Activated CD8-positive, alpha-beta T cell treated with anti-CD3 and anti-CD28 coated beads for 36 hours (primary cell): Measurements from ENCODE around the gene BOLL. TPM values are rescaled to one million over a fixed set of nuclear protein-coding genes. Genes with fewer than 3 reads are reported as not detected.

ENCODE experiments used
- ATAC-seq: fragments of 200-7000 bp; cut with Tn5 transposase; one replicate; pipeline ENCODE4 v1.10.0; 2021; ENCODE audit warnings: mild to moderate bottlenecking, moderate library complexity
- CTCF ChIA-PET: fragments of 350-600 bp; sonication (Branson Sonifier 250); formaldehyde crosslinking; loops from one replicate; lab custom pipeline; 2021; ENCODE audit warnings: antibody characterized with exemption; lab: Charles Lee
- POLR2A ChIA-PET: fragments of 350-600 bp; sonication (Branson Sonifier 250); formaldehyde crosslinking; loops from one replicate; lab custom pipeline; 2021; ENCODE audit warnings: antibody characterized with exemption; lab: Charles Lee
- DNase-seq: peaks from one replicate; pipeline ENCODE4 v3.0.0-alpha.2; 2020
- H3K27ac Mint-ChIP-seq: one replicate; pipeline ENCODE4 v1.8.0; 2021; ENCODE audit warnings: mild to moderate bottlenecking, mixed read lengths
- H3K27me3 Mint-ChIP-seq: one replicate; pipeline ENCODE4 v1.8.0; 2021; ENCODE audit warnings: mixed read lengths
- H3K36me3 Mint-ChIP-seq: one replicate; pipeline ENCODE4 v1.8.0; 2021; ENCODE audit warnings: low read depth, mixed read lengths
- H3K4me1 Mint-ChIP-seq: one replicate; pipeline ENCODE4 v1.8.0; 2021; ENCODE audit warnings: low read depth, mixed read lengths
- H3K4me3 Mint-ChIP-seq: one replicate; pipeline ENCODE4 v1.8.0; 2021; ENCODE audit warnings: mild to moderate bottlenecking, moderate library complexity, mixed read lengths
- H3K9me3 Mint-ChIP-seq: one replicate; pipeline ENCODE4 v1.8.0; 2021; ENCODE audit warnings: mixed read lengths
- intact Hi-C: fragments of 100-400 bp; cut with micrococcal nuclease; formaldehyde crosslinking; loops from one replicate; pipeline ENCODE4 v1.10.0; 2022
- total RNA-seq, 2 experiments: library from RNA; stranded (reverse); gene quantifications; one replicate each; pipeline ENCODE4 v1.2.3, GENCODE V29; 2021
- TF ChIP-seq, protein P1 (sequence below): fragments of 200-600 bp; IDR thresholded peaks from one replicate; pipeline ENCODE4 v1.8.0; 2022; ENCODE audit warnings: antibody characterized with exemption, mild to moderate bottlenecking

BOLL gene
- total RNA-seq, 2 experiments from 2014 or later = not detected

DNA sequence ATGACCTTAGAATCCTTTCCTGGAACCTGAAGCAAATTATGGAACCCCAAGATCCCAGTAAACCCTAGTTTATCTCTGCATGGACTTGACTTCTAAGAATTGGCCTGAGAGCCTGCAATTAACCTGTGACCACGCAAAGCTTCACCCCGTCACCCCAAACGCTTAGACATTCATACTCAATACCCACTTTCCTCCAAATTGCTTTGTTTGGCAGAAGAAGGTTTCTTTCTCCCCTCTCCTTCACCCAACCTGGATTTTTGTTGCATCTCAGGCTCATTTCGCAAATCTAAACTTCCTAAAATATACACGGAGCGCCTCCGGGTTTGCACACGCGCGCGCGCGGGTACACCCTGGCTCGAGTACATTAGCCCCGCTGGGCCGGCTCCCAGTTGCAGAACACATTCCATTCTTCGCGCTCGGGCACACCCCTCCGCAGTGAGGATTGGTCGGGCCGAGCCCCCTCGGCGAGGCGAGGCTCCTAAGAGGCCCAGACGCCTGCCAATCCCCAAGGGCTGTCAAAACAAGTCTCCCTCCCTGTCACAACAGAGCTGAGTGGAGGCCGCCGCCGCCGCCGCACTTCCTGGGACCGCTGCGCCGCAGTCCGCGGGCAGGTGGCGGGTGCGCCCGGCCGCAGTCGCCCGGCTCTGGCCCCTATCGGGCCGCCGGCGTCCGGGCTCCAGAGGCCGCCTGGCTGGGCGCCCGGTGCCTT lies 19.1 kb upstream of the BOLL start, which contains the start of gene PLCL1:
Gene PLCL1, plus strand, starts transcription at position 545 of the 709 bp plus-strand sequence.
- peaks cover 40% of the 10 kb centered on the region for H3K4me1 Mint-ChIP-seq
- peak within 1 kb of the TSS; percentile 71 for H3K27ac Mint-ChIP-seq
- ATAC-seq (peak; percentile 99), DNase-seq (peak; percentile 93)
- peak within 1 kb of the TSS; percentile 85 for H3K4me3 Mint-ChIP-seq
- CTCF ChIA-PET = interaction anchor here (0.8 to 3.2 kb wide), 8 partner anchors 11 to 492 kb away, joined by 3 to 18 read pairs (median 4); no protein-coding TSS in a partner anchor
- no peaks in the 10 kb centered on the region for H3K9me3 Mint-ChIP-seq
- TF ChIP-seq, protein P1, sequence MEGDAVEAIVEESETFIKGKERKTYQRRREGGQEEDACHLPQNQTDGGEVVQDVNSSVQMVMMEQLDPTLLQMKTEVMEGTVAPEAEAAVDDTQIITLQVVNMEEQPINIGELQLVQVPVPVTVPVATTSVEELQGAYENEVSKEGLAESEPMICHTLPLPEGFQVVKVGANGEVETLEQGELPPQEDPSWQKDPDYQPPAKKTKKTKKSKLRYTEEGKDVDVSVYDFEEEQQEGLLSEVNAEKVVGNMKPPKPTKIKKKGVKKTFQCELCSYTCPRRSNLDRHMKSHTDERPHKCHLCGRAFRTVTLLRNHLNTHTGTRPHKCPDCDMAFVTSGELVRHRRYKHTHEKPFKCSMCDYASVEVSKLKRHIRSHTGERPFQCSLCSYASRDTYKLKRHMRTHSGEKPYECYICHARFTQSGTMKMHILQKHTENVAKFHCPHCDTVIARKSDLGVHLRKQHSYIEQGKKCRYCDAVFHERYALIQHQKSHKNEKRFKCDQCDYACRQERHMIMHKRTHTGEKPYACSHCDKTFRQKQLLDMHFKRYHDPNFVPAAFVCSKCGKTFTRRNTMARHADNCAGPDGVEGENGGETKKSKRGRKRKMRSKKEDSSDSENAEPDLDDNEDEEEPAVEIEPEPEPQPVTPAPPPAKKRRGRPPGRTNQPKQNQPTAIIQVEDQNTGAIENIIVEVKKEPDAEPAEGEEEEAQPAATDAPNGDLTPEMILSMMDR = no peak
- H3K27me3 Mint-ChIP-seq = peaks cover 8% of the 10 kb centered on the region
- intact Hi-C loops = loop anchor here (5.0 kb wide), 1 partner anchor 248 kb away; no protein-coding TSS in a partner anchor
- H3K36me3 Mint-ChIP-seq = no peaks in the 10 kb centered on the region
- POLR2A ChIA-PET = no interaction called here

DNA sequence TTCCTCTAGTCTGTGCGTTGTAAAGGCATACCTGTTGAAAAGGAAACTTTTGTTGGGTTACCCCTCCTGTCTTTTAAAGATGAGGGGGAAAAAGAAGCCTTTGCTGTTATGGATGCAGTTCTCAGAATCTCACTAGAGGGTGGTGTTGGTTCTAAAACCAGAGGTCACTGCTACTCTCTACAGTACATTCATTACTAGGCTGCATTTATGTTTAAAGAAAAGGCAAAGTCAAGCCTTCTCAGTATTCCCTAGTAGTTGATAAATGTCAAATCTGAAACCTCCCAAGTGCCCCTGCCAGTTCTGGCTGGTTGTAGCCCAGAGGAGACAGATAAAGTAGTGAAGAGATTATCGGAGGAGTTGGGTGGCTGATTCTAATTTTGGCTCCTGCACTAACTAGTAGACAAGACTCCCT lies 17.9 kb upstream of the BOLL start:
- Mint-ChIP-seq H3K27ac (no peak overlapping the region), H3K27me3 (peaks cover 13% of the 10 kb centered on the region), H3K4me1 (peaks cover 33% of the 10 kb centered on the region), H3K36me3 (no peaks in the 10 kb centered on the region), H3K4me3 (no peak overlapping the region), H3K9me3 (no peaks in the 10 kb centered on the region)
- TF ChIP-seq, protein P1 = peak; percentile 78
- ATAC-seq = peak; percentile 38
- intact Hi-C loops = loop anchor here (1.0 to 5.0 kb wide), 3 partner anchors 249 to 494 kb away; no protein-coding TSS in a partner anchor
- peak; percentile 33 for DNase-seq
- POLR2A ChIA-PET = no interaction called here
- CTCF ChIA-PET = interaction anchor here (1.4 to 3.2 kb wide), 5 partner anchors 45 to 493 kb away, joined by 3 to 18 read pairs (median 5); no protein-coding TSS in a partner anchor

DNA sequence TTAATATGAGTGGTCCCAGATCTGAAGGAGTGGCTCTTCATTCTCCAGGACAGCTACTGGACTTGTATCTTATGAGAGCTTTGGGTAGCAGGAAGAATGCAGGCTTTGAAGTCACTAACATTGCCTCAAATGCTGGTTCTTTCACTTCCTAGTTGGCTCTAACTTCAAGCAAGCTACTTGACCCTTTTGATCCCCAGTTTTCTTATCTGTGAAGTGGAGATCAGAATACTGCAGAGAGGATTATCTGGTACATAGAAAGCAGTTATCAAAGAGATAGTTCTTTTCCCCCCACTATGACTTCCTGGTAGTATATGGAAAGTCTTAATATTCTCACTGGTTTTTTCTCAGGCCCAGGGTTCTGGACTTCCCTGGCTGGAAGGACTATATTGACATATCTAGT lies 15.9 kb upstream of the BOLL start:
- no peaks in the 10 kb centered on the region for H3K9me3 Mint-ChIP-seq
- peaks cover 21% of the 10 kb centered on the region for H3K4me1 Mint-ChIP-seq
- DNase-seq (no peak), ATAC-seq (no peak)
- TF ChIP-seq, protein P1 = no peak
- H3K27me3 Mint-ChIP-seq = peaks cover 20% of the 10 kb centered on the region
- H3K4me3 Mint-ChIP-seq = no peak overlapping the region
- H3K27ac Mint-ChIP-seq = no peak overlapping the region
- intact Hi-C loops = loop anchor here (5.0 kb wide), 1 partner anchor 251 kb away; no protein-coding TSS in a partner anchor
- no peaks in the 10 kb centered on the region for H3K36me3 Mint-ChIP-seq
- CTCF ChIA-PET = interaction anchor here (0.7 to 3.7 kb wide), 4 partner anchors 12 to 495 kb away, joined by 3 to 27 read pairs (median 12); no protein-coding TSS in a partner anchor
- POLR2A ChIA-PET = no interaction called here

DNA sequence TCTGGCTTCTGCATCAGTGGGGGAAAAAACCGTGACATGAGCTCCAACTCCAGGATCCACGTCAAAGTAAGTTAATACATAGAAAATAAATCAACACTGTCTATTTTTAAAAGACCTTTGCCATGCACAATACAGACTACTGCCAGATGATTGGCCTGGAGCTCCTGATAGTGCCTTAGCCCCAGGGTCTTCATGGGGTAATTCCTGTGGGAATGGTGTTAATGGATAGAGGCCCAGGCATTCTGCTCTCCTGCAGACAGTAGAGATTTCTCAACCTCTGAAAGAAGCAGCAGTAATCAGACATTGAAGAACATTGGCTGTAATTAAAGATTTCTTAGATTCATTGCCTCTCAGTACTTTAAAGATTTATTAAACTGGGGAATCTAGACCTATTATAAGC lies 15.0 kb upstream of the BOLL start:
- no peak for DNase-seq
- no peak for ATAC-seq
- intact Hi-C loops = loop anchor here (5.0 kb wide), 1 partner anchor 252 kb away; no protein-coding TSS in a partner anchor
- H3K36me3 Mint-ChIP-seq = no peaks in the 10 kb centered on the region
- no peak overlapping the region for H3K4me3 Mint-ChIP-seq
- ChIA-PET CTCF (interaction anchor here (3.2 to 3.7 kb wide), 2 partner anchors 327 to 496 kb away, joined by 20 to 27 read pairs; no protein-coding TSS in a partner anchor), POLR2A (no interaction called here)
- TF ChIP-seq, protein P1 = no peak
- H3K9me3 Mint-ChIP-seq = no peaks in the 10 kb centered on the region
- H3K27ac Mint-ChIP-seq = no peak overlapping the region
- peaks cover 15% of the 10 kb centered on the region for H3K4me1 Mint-ChIP-seq
- H3K27me3 Mint-ChIP-seq = peaks cover 16% of the 10 kb centered on the region

DNA sequence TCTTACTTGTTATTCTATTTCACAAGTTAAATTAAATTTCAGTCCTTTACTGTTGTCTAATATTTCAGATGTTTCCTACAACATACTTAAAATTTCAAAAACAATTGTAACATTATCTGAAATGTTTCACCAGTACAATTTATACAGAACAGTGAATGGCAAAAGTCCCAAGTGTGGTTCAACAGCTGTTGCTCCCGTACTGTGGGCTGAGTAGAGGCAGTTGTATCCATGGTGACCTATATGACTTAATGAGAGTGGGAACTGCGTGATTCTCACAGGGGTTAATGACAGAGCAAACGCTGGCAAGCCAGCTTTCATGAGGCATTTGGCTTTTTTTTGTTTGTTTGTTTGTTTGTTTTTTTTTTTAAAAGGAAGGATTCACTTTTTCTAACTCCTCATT lies 13.9 kb upstream of the BOLL start:
- CTCF ChIA-PET = interaction anchor here (0.8 to 3.7 kb wide), 3 partner anchors 328 to 511 kb away, joined by 3 to 20 read pairs (median 3); no protein-coding TSS in a partner anchor
- DNase-seq (no peak), ATAC-seq (no peak)
- H3K36me3 Mint-ChIP-seq = no peaks in the 10 kb centered on the region
- POLR2A ChIA-PET = no interaction called here
- H3K9me3 Mint-ChIP-seq = no peaks in the 10 kb centered on the region
- peaks cover 19% of the 10 kb centered on the region for H3K27me3 Mint-ChIP-seq
- no peak overlapping the region for H3K27ac Mint-ChIP-seq
- TF ChIP-seq, protein P1 = no peak
- H3K4me3 Mint-ChIP-seq = no peak overlapping the region
- peaks cover 13% of the 10 kb centered on the region for H3K4me1 Mint-ChIP-seq
- intact Hi-C loops = no loop called here
